Heart left ventricle (tissue), 16 donors: Measurements from ENCODE around the gene PIP5K1C. TPM values are rescaled to one million over a fixed set of nuclear protein-coding genes. Genes with fewer than 3 reads are reported as not detected.
A peak's percentile ranks its signal among the peaks of the same experiment; 100 is the strongest.

ENCODE experiments used
- ATAC-seq, 4 donors: fragments of 200-7000 bp; cut with Tn5 transposase; one replicate each; pipeline ENCODE4 v1.9.1; 2020 to 2022; ENCODE audit warnings: moderate library complexity in 4 of 4, mild to moderate bottlenecking in 3 of 4, moderate number of reproducible peaks in 1 of 4
- DNase-seq, 5 donors: peaks; one replicate each; pipeline ENCODE4 v3.0.0-alpha.2; 2020
- H3K27ac ChIP-seq, 12 donors: fragments of 200-600 bp; sonication (generic) in 4 of 12; one replicate each; pipeline versions ENCODE4 v1.5.0 to v1.8.0; 2016 to 2022; ENCODE audit warnings: mild to moderate bottlenecking in 2 of 12
- H3K27me3 ChIP-seq, 9 donors: fragments of 200-600 bp; sonication (generic) in 2 of 9; one replicate each; pipeline versions ENCODE4 v1.5.1 to v1.8.0; 2016 to 2022; ENCODE audit warnings: mild to moderate bottlenecking in 3 of 9
- H3K36me3 ChIP-seq, 9 donors: fragments of 200-600 bp; sonication (generic) in 2 of 9; one replicate each; pipeline versions ENCODE4 v1.5.0 to v1.8.0; 2018 to 2022; ENCODE audit warnings: mild to moderate bottlenecking in 2 of 9
- H3K4me1 ChIP-seq, 12 donors: fragments of 200-600 bp; sonication (generic) in 4 of 12; one replicate each; pipeline versions ENCODE4 v1.5.0 to v1.8.0; 2016 to 2022; ENCODE audit warnings: mild to moderate bottlenecking in 3 of 12
- H3K4me3 ChIP-seq, 12 donors: fragments of 200-600 bp; sonication (generic) in 4 of 12; one replicate each; pipeline versions ENCODE4 v1.5.0 to v1.8.0; 2017 to 2022; ENCODE audit warnings: mild to moderate bottlenecking in 9 of 12, moderate library complexity in 4 of 12
- H3K9me3 ChIP-seq, 12 donors: fragments of 200-600 bp; sonication (generic) in 4 of 12; one replicate each; pipeline versions ENCODE4 v1.5.0 to v1.8.0; 2016 to 2022; ENCODE audit warnings: mild to moderate bottlenecking in 1 of 12
- POLR2A ChIP-seq, 2 donors: fragments of 450-650 bp; IDR thresholded peaks; one replicate each; pipeline ENCODE4 v1.6.1; 2017; ENCODE audit warnings: antibody characterized with exemption in 2 of 2, mild to moderate bottlenecking in 2 of 2, moderate library complexity in 2 of 2
- WGBS, 4 donors: extraction: QIAGEN DNeasy Blood & Tissue Kit in 2 of 4; methylation state at CpG; one replicate each; pipeline versions ENCODE4 v1.1.5 to v1.1.7; 2013 to 2018; 5-methylcytosine and 5-hydroxymethylcytosine counted together
- intact Hi-C, 10 donors: fragments of 100-400 bp; cut with DNase I; formaldehyde crosslinking; loops; one replicate each; pipeline versions ENCODE4 v1.11.1 to v1.14.2; 2022
- polyA plus RNA-seq, 2 donors: library from polyadenylated mRNA; stranded (reverse); fragments of 200-250 nt; gene quantifications; one replicate each; pipeline ENCODE4 v1.2.3, GENCODE V29; 2013
- total RNA-seq, 9 donors: library from RNA; depleted of rRNA in 2 of 9; stranded (reverse); fragments of >200 nt in 2 of 9; fragmentation: NEBNext Ultra II Directional in 3 of 9; extraction: Animal tissue kit (Norgen Biotek cat#: 25700) in 3 of 9; gene quantifications; one replicate each; pipeline versions ENCODE4 v1.1.0 to v1.2.4, GENCODE V29; 2016 to 2023
- TF ChIP-seq, protein P1 (sequence below), 12 donors: fragments of 200-600 bp; sonication (generic) in 4 of 12; IDR thresholded peaks; one replicate each; pipeline versions ENCODE4 v1.5.0 to v1.8.0; 2018 to 2022; ENCODE audit warnings: antibody characterized with exemption in 12 of 12, mild to moderate bottlenecking in 5 of 12
- donor health status: ischemic (EF 13 %, LVEDD 7.1; RV severe dilation, severe dysfunction).
- donor health status: healthy with polysubstance abuse.
- donor health status: DM: no; HTN: yes; CAD: no.
- donor health status: DM: no; HTN: no; CAD: no.
- donor health status: ischemic (EF 25% LVEDD 6.9; RV normal size, moderate dysfunction).
- donor health status: ischemic (EF 25% LVEDD 5.7; RV mildly dilated, moderate dysfunction).
- donor health status: healthy.
- donor health status: DM: yes; HTN: yes; CAD: no.
- donor health status: ischemic (EF 35%, LVEDD 5.7; RV mildly dilated, moderate dysfunction).
- donor health status: nonischemic (EF 11% LVEDD 7.7; RV severe dilation, severe dysfunction).
- donor health status: DM: yes; HTN: yes; CAD: no.
- donor health status: PGD.
- donor health status: ischemic (EF 29% LVEDD 5.4; RV normal size, mild dysfunction).
- donor health status: nonischemic (EF 23%, LVEDD 6.1; RV moderate dilation, normal function).

The PIP5K1C gene
- total and polyA plus RNA-seq, 11 donors, result 23.9 to 56.6 (median 36.3) TPM

DNA sequence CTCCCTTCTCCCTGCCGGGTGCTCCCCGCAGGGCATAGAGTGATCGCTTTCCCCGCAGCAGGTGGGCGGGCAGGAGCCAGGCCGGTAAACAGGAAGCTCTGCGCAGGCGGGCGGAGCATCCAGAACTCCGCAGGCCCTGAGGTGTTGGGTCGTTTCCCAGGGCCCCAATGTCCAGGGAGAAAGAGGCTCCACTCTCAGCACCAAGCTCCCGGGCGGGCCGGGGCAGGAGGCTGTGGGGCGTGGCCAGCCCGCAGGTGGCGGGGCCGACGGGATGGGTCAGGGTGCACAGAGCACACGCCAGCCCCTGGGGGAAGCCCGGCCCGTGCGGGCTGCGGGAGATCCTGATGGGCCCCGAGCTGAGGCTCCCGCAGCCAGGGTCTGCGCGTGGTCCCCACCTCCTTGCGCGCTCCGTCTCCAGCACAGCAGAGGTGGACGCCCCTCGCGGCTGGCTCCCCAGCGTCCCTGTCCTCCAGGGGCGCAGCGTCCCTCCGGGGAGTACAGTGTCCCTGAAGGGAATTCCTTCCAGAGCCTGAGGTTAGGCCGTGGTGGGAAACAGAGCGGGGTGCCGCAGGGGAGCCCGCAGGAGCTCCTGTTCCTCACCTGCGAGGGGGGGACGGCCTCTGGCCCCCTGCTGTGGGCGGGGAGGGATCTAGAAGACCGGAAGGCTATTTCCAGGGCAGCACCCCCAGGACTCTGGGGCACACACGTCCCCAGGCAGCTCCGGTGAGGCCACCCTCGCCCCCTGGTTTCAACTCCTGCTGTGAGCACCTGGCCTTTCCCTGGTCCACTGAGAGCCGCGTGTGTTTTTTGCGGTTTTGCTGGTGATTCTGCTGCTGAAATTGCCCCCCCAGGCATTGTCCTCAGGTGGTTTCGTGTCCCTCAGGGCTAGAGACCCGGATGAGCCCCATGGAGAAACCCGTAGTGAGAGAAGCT, 12.2 kb downstream of the PIP5K1C start:
- H3K4me3 ChIP-seq, result peak overlapping the region in 6 of 12 donors; percentile 4 to 45 (median 15)
- peaks cover 0 to 37% (median 18%) of the 10 kb centered on the region in 12 donors for H3K4me1 ChIP-seq
- H3K36me3 ChIP-seq, result peaks cover 0 to 13% (median 0%) of the 10 kb centered on the region in 9 donors
- H3K27me3 ChIP-seq, result no peaks in the 10 kb centered on the region
- DNase-seq, result peak in 1 of 5 donors; percentile 43
- 52 to 71% (median 57%) methylated on average over 7 to 55 of the region's 55 CpGs for whole genome bisulfite sequencing, 4 donors
- peak in 1 of 4 donors; percentile 3 for ATAC-seq
- peak overlapping the region in 8 of 12 donors; percentile 15 to 65 (median 42) for H3K27ac ChIP-seq
- TF ChIP-seq, protein P1, sequence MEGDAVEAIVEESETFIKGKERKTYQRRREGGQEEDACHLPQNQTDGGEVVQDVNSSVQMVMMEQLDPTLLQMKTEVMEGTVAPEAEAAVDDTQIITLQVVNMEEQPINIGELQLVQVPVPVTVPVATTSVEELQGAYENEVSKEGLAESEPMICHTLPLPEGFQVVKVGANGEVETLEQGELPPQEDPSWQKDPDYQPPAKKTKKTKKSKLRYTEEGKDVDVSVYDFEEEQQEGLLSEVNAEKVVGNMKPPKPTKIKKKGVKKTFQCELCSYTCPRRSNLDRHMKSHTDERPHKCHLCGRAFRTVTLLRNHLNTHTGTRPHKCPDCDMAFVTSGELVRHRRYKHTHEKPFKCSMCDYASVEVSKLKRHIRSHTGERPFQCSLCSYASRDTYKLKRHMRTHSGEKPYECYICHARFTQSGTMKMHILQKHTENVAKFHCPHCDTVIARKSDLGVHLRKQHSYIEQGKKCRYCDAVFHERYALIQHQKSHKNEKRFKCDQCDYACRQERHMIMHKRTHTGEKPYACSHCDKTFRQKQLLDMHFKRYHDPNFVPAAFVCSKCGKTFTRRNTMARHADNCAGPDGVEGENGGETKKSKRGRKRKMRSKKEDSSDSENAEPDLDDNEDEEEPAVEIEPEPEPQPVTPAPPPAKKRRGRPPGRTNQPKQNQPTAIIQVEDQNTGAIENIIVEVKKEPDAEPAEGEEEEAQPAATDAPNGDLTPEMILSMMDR (IDR thresholded peaks at IDR 0.05), result no peak
- no peak for TF ChIP-seq POLR2A (IDR thresholded peaks at IDR 0.05)
- intact Hi-C loops, result no loop called here
- H3K9me3 ChIP-seq, result peaks cover 0 to 14% (median 3%) of the 10 kb centered on the region in 12 donors

DNA sequence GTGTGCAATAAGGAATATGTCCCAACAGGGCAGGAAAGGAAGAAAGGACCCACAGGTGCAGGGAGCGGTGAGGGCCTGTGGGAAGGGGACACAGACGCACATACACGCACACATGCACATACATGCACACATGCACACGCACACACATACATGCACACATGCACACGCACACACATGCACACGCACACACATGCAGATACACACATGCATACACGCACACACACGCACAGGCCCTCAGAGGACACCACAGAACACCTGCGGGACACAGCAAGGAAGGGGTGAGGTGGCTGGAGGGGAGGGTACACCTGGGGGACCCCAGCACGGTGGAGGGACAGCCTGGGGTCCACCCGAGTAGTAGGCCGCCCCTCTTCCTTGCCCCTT, 12.9 kb downstream of the PIP5K1C start:
- ATAC-seq (no peak), DNase-seq (no peak)
- no peak for TF ChIP-seq POLR2A (IDR thresholded peaks at IDR 0.05)
- TF ChIP-seq, protein P1 (IDR thresholded peaks at IDR 0.05), result no peak
- H3K9me3 ChIP-seq, result peaks cover 0 to 14% (median 3%) of the 10 kb centered on the region in 12 donors
- H3K4me1 ChIP-seq, result peaks cover 0 to 38% (median 19%) of the 10 kb centered on the region in 12 donors
- intact Hi-C loops, result no loop called here
- H3K36me3 ChIP-seq, result peaks cover 0 to 13% (median 0%) of the 10 kb centered on the region in 9 donors
- peak overlapping the region in 2 of 12 donors; percentile 30 to 45 for H3K4me3 ChIP-seq
- no peaks in the 10 kb centered on the region for H3K27me3 ChIP-seq
- 81 to 87% (median 85%) methylated on average over 10 to 12 of the region's 12 CpGs for WGBS, 4 donors
- H3K27ac ChIP-seq, result peak overlapping the region in 3 of 12 donors; percentile 36 to 65 (median 58)

DNA sequence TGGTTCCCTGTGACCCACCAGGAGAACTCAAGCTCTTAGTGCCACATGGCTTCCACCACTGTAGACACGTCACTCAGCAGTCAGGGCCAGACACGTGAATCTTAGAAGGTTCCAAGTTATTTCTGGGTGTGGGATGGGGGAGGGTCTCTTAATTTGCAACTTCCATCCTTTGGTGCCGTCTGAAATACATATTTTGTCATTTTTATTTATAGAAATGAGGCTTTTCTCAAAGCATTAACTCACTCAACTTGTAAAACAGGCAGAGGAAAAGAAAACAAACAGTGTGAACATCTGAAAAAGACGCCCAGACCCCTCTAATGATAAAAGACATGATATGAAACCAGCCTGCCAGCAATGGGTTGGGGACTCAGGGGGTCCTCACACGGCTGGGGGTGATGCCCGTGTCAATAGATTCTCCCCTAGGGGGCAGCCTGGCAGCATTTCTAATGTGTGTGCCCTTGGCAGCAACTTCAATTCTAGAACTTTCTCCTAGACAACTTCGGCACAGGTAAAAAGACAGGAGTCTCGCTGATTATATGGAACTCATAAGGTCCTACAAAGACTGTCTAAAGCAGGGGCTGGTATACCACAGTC, 15.4 kb downstream of the PIP5K1C start:
- peak overlapping the region in 6 of 12 donors; percentile 72 to 89 (median 82) for H3K27ac ChIP-seq
- 69 to 84% (median 75%) methylated on average over 8 of the region's 8 CpGs for WGBS, 4 donors
- peaks cover 0 to 9% (median 0%) of the 10 kb centered on the region in 9 donors for H3K36me3 ChIP-seq
- H3K4me1 ChIP-seq, result peaks cover 0 to 44% (median 20%) of the 10 kb centered on the region in 12 donors
- intact Hi-C loops, result no loop called here
- no peak for ATAC-seq
- no peak for DNase-seq
- no peaks in the 10 kb centered on the region for H3K27me3 ChIP-seq
- TF ChIP-seq, protein P1 (IDR thresholded peaks at IDR 0.05), result no peak
- TF ChIP-seq POLR2A (IDR thresholded peaks at IDR 0.05), result no peak
- no peak overlapping the region for H3K4me3 ChIP-seq
- peaks cover 0 to 8% (median 3%) of the 10 kb centered on the region in 12 donors for H3K9me3 ChIP-seq
